Gastrocnemius medialis (tissue), 4 donors: ENCODE data around the gene HTR3A. TPM values are rescaled to one million over a fixed set of nuclear protein-coding genes. Genes with fewer than 3 reads are reported as not detected.

Source experiments
- ATAC-seq, 2 donors: fragments of 150-250 bp; one replicate each; pipeline ENCODE4 v1.9.1; 2016
- DNase-seq, 2 donors: peaks; one replicate each; pipeline ENCODE4 v3.0.0-alpha.2; 2019
- H3K27ac ChIP-seq, 4 donors: fragments of 200-600 bp; sonication (generic); 1 replicate in 1 of 4; 2 replicates in 3 of 4; pipeline ENCODE4 v1.5.1; 2016 to 2018; ENCODE audit warnings: mild to moderate bottlenecking in 2 of 4, moderate library complexity in 1 of 4
- H3K27me3 ChIP-seq, 3 donors: fragments of 200-600 bp; sonication (generic) in 2 of 3; 1 replicate in 1 of 3; 2 replicates in 2 of 3; pipeline versions ENCODE4 v1.5.1 to v1.6.0; 2016 to 2019; ENCODE audit warnings: mild to moderate bottlenecking in 1 of 3, moderate library complexity in 1 of 3
- H3K36me3 ChIP-seq, 2 donors: fragments of 200-600 bp; sonication (generic) in 1 of 2; one replicate each; pipeline ENCODE4 v1.5.1; 2017 to 2018
- H3K4me1 ChIP-seq, 2 donors: fragments of 200-600 bp; sonication (generic) in 1 of 2; one replicate each; pipeline ENCODE4 v1.5.1; 2016 to 2017; ENCODE audit warnings: mild to moderate bottlenecking in 2 of 2
- H3K4me3 ChIP-seq, 4 donors: fragments of 200-600 bp; sonication (generic) in 3 of 4; 1 replicate in 1 of 4; 2 replicates in 3 of 4; pipeline ENCODE4 v1.5.1; 2016 to 2019; ENCODE audit warnings: mild to moderate bottlenecking in 2 of 4
- H3K9me3 ChIP-seq, 3 donors: fragments of 200-600 bp; sonication (generic) in 2 of 3; 1 replicate in 1 of 3; 2 replicates in 2 of 3; pipeline ENCODE4 v1.5.1; 2016 to 2019
- CTCF ChIP-seq, 5 experiments: fragments of 450-650 bp in 3 of 5; fragments of 200-600 bp in 2 of 5; sonication (generic) in 2 of 5; IDR thresholded peaks in 4 of 5; conservative IDR thresholded peaks in 1 of 5; 1 replicate in 4 of 5; 2 replicates in 1 of 5; pipeline ENCODE4 v1.5.1; 2016 to 2019; ENCODE audit warnings: antibody characterized with exemption in 5 of 5, mild to moderate bottlenecking in 3 of 5, moderate library complexity in 3 of 5
- POLR2A ChIP-seq, 2 donors: fragments of 450-650 bp; IDR thresholded peaks; one replicate each; pipeline ENCODE4 v1.6.1; 2017; ENCODE audit warnings: antibody characterized with exemption in 2 of 2, mild to moderate bottlenecking in 2 of 2, moderate library complexity in 2 of 2
- in situ Hi-C, 4 donors: fragments of 200-750 bp; cut with MboI; loops; one replicate each; pipeline versions ENCODE4 v1.15.0 to v1.8.0; 2017; ENCODE audit warnings: low sequenced_read_pairs in 4 of 4
- intact Hi-C: fragments of 100-400 bp; cut with DNase I; formaldehyde crosslinking; loops from one replicate; pipeline ENCODE4 v1.15.1; 2023; ENCODE audit warnings: low total_unique reads
- total RNA-seq, 4 donors: library from RNA; depleted of rRNA; stranded (reverse); fragments of >200 nt; gene quantifications; one replicate each; pipeline versions ENCODE4 v1.1.0 to v1.2.3, GENCODE V29; 2016

The HTR3A gene
- total RNA-seq, 4 donors from 2014 or later, result not detected

GRCh38 chr11:114031246-114031966 lies 56.5 kb downstream of the HTR3A start:
- Histone ChIP-seq H3K27me3 (no peaks in the 10 kb centered on the region), H3K4me3 (no peak overlapping the region), H3K36me3 (no peaks in the 10 kb centered on the region), H3K9me3 (no peaks in the 10 kb centered on the region), H3K4me1 (peaks cover 6 to 16% of the 10 kb centered on the region in 2 donors), H3K27ac (no peak overlapping the region)
- DNase-seq (no peak), ATAC-seq (no peak)
- in situ Hi-C loops, result loop anchor here in 1 of 4 donors (10.0 kb wide), 1 partner anchor 233 kb away; no protein-coding TSS in a partner anchor
- TF ChIP-seq CTCF (IDR thresholded peaks at IDR 0.05 in 4 of 5, conservative IDR thresholded peaks at IDR 0.05 in 1 of 5), result no peak
- no peak for TF ChIP-seq POLR2A (IDR thresholded peaks at IDR 0.05)
- intact Hi-C loops, result loop anchor here (10.0 kb wide), 1 partner anchor 137 kb away; no protein-coding TSS in a partner anchor

- Histone ChIP-seq H3K9me3 (no peaks in the 10 kb centered on the region), H3K36me3 (no peaks in the 10 kb centered on the region), H3K4me3 (no peak overlapping the region), H3K27ac (no peak overlapping the region), H3K27me3 (no peaks in the 10 kb centered on the region), H3K4me1 (peaks cover 12 to 21% of the 10 kb centered on the region in 2 donors)
- intact Hi-C loops, result loop anchor here (10.0 kb wide), 1 partner anchor 137 kb away; no protein-coding TSS in a partner anchor
- ATAC-seq (no peak), DNase-seq (no peak)
- in situ Hi-C loops, result loop anchor here in 1 of 4 donors (10.0 kb wide), 1 partner anchor 233 kb away; no protein-coding TSS in a partner anchor
- TF ChIP-seq POLR2A (IDR thresholded peaks at IDR 0.05) (no peak), CTCF (IDR thresholded peaks at IDR 0.05 in 4 of 5, conservative IDR thresholded peaks at IDR 0.05 in 1 of 5) (no peak)
Measured at GRCh38 chr11:114031967-114032320, 57.0 kb downstream of the HTR3A start.

- H3K27ac ChIP-seq, result no peak overlapping the region
- DNase-seq (no peak), ATAC-seq (no peak)
- H3K4me3 ChIP-seq, result no peak overlapping the region
- H3K9me3 ChIP-seq, result no peaks in the 10 kb centered on the region
- TF ChIP-seq POLR2A (IDR thresholded peaks at IDR 0.05), result no peak
- no peak for TF ChIP-seq CTCF (IDR thresholded peaks at IDR 0.05 in 4 of 5, conservative IDR thresholded peaks at IDR 0.05 in 1 of 5)
- peaks cover 13 to 21% of the 10 kb centered on the region in 2 donors for H3K4me1 ChIP-seq
- in situ Hi-C loops, result loop anchor here in 1 of 4 donors (10.0 kb wide), 1 partner anchor 232 kb away; no protein-coding TSS in a partner anchor
- H3K36me3 ChIP-seq, result no peaks in the 10 kb centered on the region
- no peaks in the 10 kb centered on the region for H3K27me3 ChIP-seq
- intact Hi-C loops, result loop anchor here (10.0 kb wide), 1 partner anchor 138 kb away; no protein-coding TSS in a partner anchor
Measured at GRCh38 chr11:114033066-114033465, 58.2 kb downstream of the HTR3A start.

- intact Hi-C loops (loop anchor here (10.0 kb wide), 1 partner anchor 139 kb away; no protein-coding TSS in a partner anchor), in situ Hi-C loops (loop anchor here in 1 of 4 donors (10.0 kb wide), 1 partner anchor 231 kb away; no protein-coding TSS in a partner anchor)
- ATAC-seq (no peak), DNase-seq (no peak)
- Histone ChIP-seq H3K27ac (no peak overlapping the region), H3K4me1 (peaks cover 13 to 21% of the 10 kb centered on the region in 2 donors), H3K9me3 (no peaks in the 10 kb centered on the region), H3K27me3 (no peaks in the 10 kb centered on the region), H3K4me3 (no peak overlapping the region), H3K36me3 (no peaks in the 10 kb centered on the region)
- no peak for TF ChIP-seq CTCF (IDR thresholded peaks at IDR 0.05 in 4 of 5, conservative IDR thresholded peaks at IDR 0.05 in 1 of 5)
- no peak for TF ChIP-seq POLR2A (IDR thresholded peaks at IDR 0.05)
Measured at GRCh38 chr11:114033572-114033971, 58.7 kb downstream of the HTR3A start.
